Measurements from ENCODE around the gene UHRF1.

The UHRF1 gene

GRCh38 chr19:4997297-4997696, 88.0 kb downstream of the UHRF1 start:
- no CpG with 5 or more reads among the region's 12 CpGs for WGBS, 2 donors (ENCODE audit: extremely low coverage in 2 of 2, insufficient read length in 2 of 2, insufficient replicate concordance in 1 of 2)
- H3K4me3 ChIP-seq (ENCODE audit: low read length in 2 of 2) = no peak overlapping the region
- no peak overlapping the region for H2BK15ac ChIP-seq (ENCODE audit: low read length)
- H4K8ac ChIP-seq (ENCODE audit: low read depth, low read length) = no peak overlapping the region
- H3K79me1 ChIP-seq (ENCODE audit: low read depth, low read length) = peaks cover 11% of the 10 kb centered on the region
- no peak overlapping the region for H4K91ac ChIP-seq (ENCODE audit: low read depth, low read length, poor library complexity)
- H3K23ac ChIP-seq (ENCODE audit: low read depth, low read length, poor library complexity) = peak overlapping the region; percentile 85
- peak overlapping the region; percentile 39 for H2BK5ac ChIP-seq (ENCODE audit: low read length)
- no peak overlapping the region for H2BK12ac ChIP-seq (ENCODE audit: low read length)
- peaks cover 0 to 3% of the 10 kb centered on the region in 2 donors for H3K4me1 ChIP-seq (ENCODE audit: control insufficient read depth in 2 of 2, insufficient read depth in 1 of 2, low read depth in 1 of 2, low read length in 2 of 2)
- peaks cover 3 to 45% of the 10 kb centered on the region in 2 donors for H3K36me3 ChIP-seq (replicated peaks in 1 of 2; ENCODE audit: control insufficient read depth in 2 of 2, insufficient read depth in 2 of 2, low read length in 2 of 2)
- no peak for DNase-seq (ENCODE audit: low spot score)
- no peak overlapping the region for H2AK5ac ChIP-seq (ENCODE audit: low read depth, low read length)
- H3K4me2 ChIP-seq (ENCODE audit: insufficient read depth, low read length, poor library complexity, severe bottlenecking) = no peak overlapping the region
- H3K9ac ChIP-seq (ENCODE audit: low read depth, low read length, poor library complexity) = no peak overlapping the region
- H3K18ac ChIP-seq (ENCODE audit: low read length) = no peak overlapping the region
- H3K27ac ChIP-seq (replicated peaks; ENCODE audit: low read length) = no peak overlapping the region
- no peak overlapping the region for H3K4ac ChIP-seq (ENCODE audit: low read length)
- H2AFZ ChIP-seq (ENCODE audit: low read length) = no peak overlapping the region
- H2BK120ac ChIP-seq (ENCODE audit: low read depth, low read length) = peak overlapping the region; percentile 39
- no peaks in the 10 kb centered on the region for H3K27me3 ChIP-seq (ENCODE audit: control insufficient read depth in 3 of 3, insufficient read depth in 3 of 3, low read depth in 1 of 3, low read length in 3 of 3)
- peaks cover 0 to 8% of the 10 kb centered on the region in 2 donors for H3K9me3 ChIP-seq (replicated peaks in 1 of 2; ENCODE audit: control insufficient read depth in 2 of 2, insufficient read depth in 1 of 2, low read depth in 1 of 2, low read length in 2 of 2)
- H3K14ac ChIP-seq (ENCODE audit: low read length) = no peak overlapping the region

- peaks cover 0 to 8% of the 10 kb centered on the region in 2 donors for H3K9me3 ChIP-seq (replicated peaks in 1 of 2; ENCODE audit: control insufficient read depth in 2 of 2, insufficient read depth in 1 of 2, low read depth in 1 of 2, low read length in 2 of 2)
- no peak overlapping the region for H3K14ac ChIP-seq (ENCODE audit: low read length)
- H3K36me3 ChIP-seq (replicated peaks in 1 of 2; ENCODE audit: control insufficient read depth in 2 of 2, insufficient read depth in 2 of 2, low read length in 2 of 2) = peaks cover 3 to 32% of the 10 kb centered on the region in 2 donors
- no peak for DNase-seq (ENCODE audit: low spot score)
- H3K18ac ChIP-seq (ENCODE audit: low read length) = no peak overlapping the region
- no peak overlapping the region for H3K23ac ChIP-seq (ENCODE audit: low read depth, low read length, poor library complexity)
- no peak overlapping the region for H2BK5ac ChIP-seq (ENCODE audit: low read length)
- peaks cover 21% of the 10 kb centered on the region for H3K79me1 ChIP-seq (ENCODE audit: low read depth, low read length)
- H4K8ac ChIP-seq (ENCODE audit: low read depth, low read length) = no peak overlapping the region
- H3K4me2 ChIP-seq (ENCODE audit: insufficient read depth, low read length, poor library complexity, severe bottlenecking) = no peak overlapping the region
- no peak overlapping the region for H4K91ac ChIP-seq (ENCODE audit: low read depth, low read length, poor library complexity)
- H3K27me3 ChIP-seq (ENCODE audit: control insufficient read depth in 3 of 3, insufficient read depth in 3 of 3, low read depth in 1 of 3, low read length in 3 of 3) = no peaks in the 10 kb centered on the region
- H2BK120ac ChIP-seq (ENCODE audit: low read depth, low read length) = no peak overlapping the region
- no peak overlapping the region for H2AFZ ChIP-seq (ENCODE audit: low read length)
- H2AK5ac ChIP-seq (ENCODE audit: low read depth, low read length) = no peak overlapping the region
- H3K4me3 ChIP-seq (ENCODE audit: low read length in 2 of 2) = no peak overlapping the region
- no CpG with 5 or more reads among the region's 6 CpGs for WGBS, 2 donors (ENCODE audit: extremely low coverage in 2 of 2, insufficient read length in 2 of 2, insufficient replicate concordance in 1 of 2)
- H2BK12ac ChIP-seq (ENCODE audit: low read length) = no peak overlapping the region
- peaks cover 0 to 3% of the 10 kb centered on the region in 2 donors for H3K4me1 ChIP-seq (ENCODE audit: control insufficient read depth in 2 of 2, insufficient read depth in 1 of 2, low read depth in 1 of 2, low read length in 2 of 2)
- H3K4ac ChIP-seq (ENCODE audit: low read length) = no peak overlapping the region
- no peak overlapping the region for H3K27ac ChIP-seq (replicated peaks; ENCODE audit: low read length)
- H3K9ac ChIP-seq (ENCODE audit: low read depth, low read length, poor library complexity) = no peak overlapping the region
- H2BK15ac ChIP-seq (ENCODE audit: low read length) = no peak overlapping the region
These were observed 90.9 kb downstream of the UHRF1 start for GRCh38 chr19:5000120-5000611.

GRCh38 chr19:5001615-5002014, 92.3 kb downstream of the UHRF1 start:
- Histone ChIP-seq H3K27ac (replicated peaks; ENCODE audit: low read length) (no peak overlapping the region), H2BK120ac (ENCODE audit: low read depth, low read length) (no peak overlapping the region)
- WGBS, 2 donors (ENCODE audit: extremely low coverage in 2 of 2, insufficient read length in 2 of 2, insufficient replicate concordance in 1 of 2) = no CpG with 5 or more reads among the region's 3 CpGs

GRCh38 chr19:5002143-5002542, 92.8 kb downstream of the UHRF1 start:
- DNase-seq (ENCODE audit: low spot score) = no peak
- Histone ChIP-seq H2BK12ac (ENCODE audit: low read length) (no peak overlapping the region), H3K14ac (ENCODE audit: low read length) (no peak overlapping the region), H2BK5ac (ENCODE audit: low read length) (no peak overlapping the region), H2BK15ac (ENCODE audit: low read length) (no peak overlapping the region), H3K18ac (ENCODE audit: low read length) (no peak overlapping the region), H2AFZ (ENCODE audit: low read length) (no peak overlapping the region), H3K79me1 (ENCODE audit: low read depth, low read length) (peaks cover 19% of the 10 kb centered on the region), H3K27ac (replicated peaks; ENCODE audit: low read length) (no peak overlapping the region), H4K91ac (ENCODE audit: low read depth, low read length, poor library complexity) (no peak overlapping the region), H2AK5ac (ENCODE audit: low read depth, low read length) (no peak overlapping the region), H2BK120ac (ENCODE audit: low read depth, low read length) (no peak overlapping the region), H4K8ac (ENCODE audit: low read depth, low read length) (no peak overlapping the region), H3K9me3 (replicated peaks in 1 of 2; ENCODE audit: control insufficient read depth in 2 of 2, insufficient read depth in 1 of 2, low read depth in 1 of 2, low read length in 2 of 2) (peaks cover 0 to 8% of the 10 kb centered on the region in 2 donors), H3K4me3 (ENCODE audit: low read length in 2 of 2) (no peak overlapping the region), H3K23ac (ENCODE audit: low read depth, low read length, poor library complexity) (no peak overlapping the region), H3K9ac (ENCODE audit: low read depth, low read length, poor library complexity) (no peak overlapping the region), H3K36me3 (replicated peaks in 1 of 2; ENCODE audit: control insufficient read depth in 2 of 2, insufficient read depth in 2 of 2, low read length in 2 of 2) (peaks cover 3 to 20% of the 10 kb centered on the region in 2 donors), H3K4me1 (ENCODE audit: control insufficient read depth in 2 of 2, insufficient read depth in 1 of 2, low read depth in 1 of 2, low read length in 2 of 2) (peaks cover 0 to 3% of the 10 kb centered on the region in 2 donors), H3K27me3 (ENCODE audit: control insufficient read depth in 3 of 3, insufficient read depth in 3 of 3, low read depth in 1 of 3, low read length in 3 of 3) (no peaks in the 10 kb centered on the region), H3K4ac (ENCODE audit: low read length) (no peak overlapping the region), H3K4me2 (ENCODE audit: insufficient read depth, low read length, poor library complexity, severe bottlenecking) (no peak overlapping the region)
- WGBS, 2 donors (ENCODE audit: extremely low coverage in 2 of 2, insufficient read length in 2 of 2, insufficient replicate concordance in 1 of 2) = no CpG with 5 or more reads among the region's 4 CpGs

More at GRCh38 chr19:5001615-5002014, 92.3 kb downstream of the UHRF1 start:
- Histone ChIP-seq H2AFZ (ENCODE audit: low read length) (no peak overlapping the region), H2BK5ac (ENCODE audit: low read length) (no peak overlapping the region), H3K36me3 (replicated peaks in 1 of 2; ENCODE audit: control insufficient read depth in 2 of 2, insufficient read depth in 2 of 2, low read length in 2 of 2) (peaks cover 3 to 25% of the 10 kb centered on the region in 2 donors), H4K8ac (ENCODE audit: low read depth, low read length) (no peak overlapping the region), H3K23ac (ENCODE audit: low read depth, low read length, poor library complexity) (no peak overlapping the region), H3K4ac (ENCODE audit: low read length) (no peak overlapping the region), H4K91ac (ENCODE audit: low read depth, low read length, poor library complexity) (no peak overlapping the region), H3K79me1 (ENCODE audit: low read depth, low read length) (peaks cover 21% of the 10 kb centered on the region), H2BK12ac (ENCODE audit: low read length) (no peak overlapping the region), H3K27me3 (ENCODE audit: control insufficient read depth in 3 of 3, insufficient read depth in 3 of 3, low read depth in 1 of 3, low read length in 3 of 3) (no peaks in the 10 kb centered on the region), H3K9ac (ENCODE audit: low read depth, low read length, poor library complexity) (no peak overlapping the region), H2BK15ac (ENCODE audit: low read length) (no peak overlapping the region), H3K18ac (ENCODE audit: low read length) (no peak overlapping the region), H2AK5ac (ENCODE audit: low read depth, low read length) (no peak overlapping the region), H3K4me1 (ENCODE audit: control insufficient read depth in 2 of 2, insufficient read depth in 1 of 2, low read depth in 1 of 2, low read length in 2 of 2) (peaks cover 0 to 3% of the 10 kb centered on the region in 2 donors), H3K4me3 (ENCODE audit: low read length in 2 of 2) (no peak overlapping the region), H3K14ac (ENCODE audit: low read length) (no peak overlapping the region), H3K9me3 (replicated peaks in 1 of 2; ENCODE audit: control insufficient read depth in 2 of 2, insufficient read depth in 1 of 2, low read depth in 1 of 2, low read length in 2 of 2) (peaks cover 0 to 8% of the 10 kb centered on the region in 2 donors), H3K4me2 (ENCODE audit: insufficient read depth, low read length, poor library complexity, severe bottlenecking) (no peak overlapping the region)
- DNase-seq (ENCODE audit: low spot score) = no peak

Data from neuronal stem cell (in vitro differentiated cells).